Right atrium auricular region (tissue), 2 donors: ENCODE results near the gene COL9A3. TPM values are rescaled to one million over a fixed set of nuclear protein-coding genes. Genes with fewer than 3 reads are reported as not detected.

ENCODE experiments used
- DNase-seq: peaks from one replicate; pipeline ENCODE4 v3.0.0-alpha.2; 2019; ENCODE audit warnings: low spot score
- H3K27ac ChIP-seq, 2 donors: fragments of 200-600 bp; sonication (generic); 1 replicate in 1 of 2; 2 replicates in 1 of 2; pipeline ENCODE4 v1.5.1; 2016 to 2019
- H3K27me3 ChIP-seq, 2 donors: fragments of 200-600 bp; sonication (generic); one replicate each; pipeline versions ENCODE4 v1.5.1 to v1.6.0; 2017 to 2019
- H3K36me3 ChIP-seq: fragments of 200-600 bp; sonication (generic); one replicate; pipeline ENCODE4 v1.5.1; 2016
- H3K4me1 ChIP-seq, 2 donors: fragments of 200-600 bp; sonication (generic); one replicate each; pipeline versions ENCODE4 v1.5.1 to v1.6.0; 2017 to 2019
- H3K4me3 ChIP-seq, 2 donors: fragments of 200-600 bp; sonication (generic); 1 replicate in 1 of 2; 2 replicates in 1 of 2; pipeline ENCODE4 v1.5.1; 2017 to 2019; ENCODE audit warnings: mild to moderate bottlenecking in 1 of 2, moderate library complexity in 1 of 2
- H3K9me3 ChIP-seq, 2 donors: fragments of 200-600 bp; sonication (generic); one replicate each; pipeline ENCODE4 v1.5.1; 2019
- total RNA-seq, 2 donors: library from RNA; depleted of rRNA; stranded (reverse); fragments of >200 nt; gene quantifications; one replicate each; pipeline ENCODE4 v1.1.0, GENCODE V29; 2016
- TF ChIP-seq, protein P1 (sequence below), 2 donors: fragments of 200-600 bp; sonication (generic); IDR thresholded peaks; one replicate each; pipeline ENCODE4 v1.5.1; 2019; ENCODE audit warnings: antibody characterized with exemption in 2 of 2

The COL9A3 gene
- total RNA-seq, 2 donors from 2014 or later: 4.2 to 5.7 TPM

DNA sequence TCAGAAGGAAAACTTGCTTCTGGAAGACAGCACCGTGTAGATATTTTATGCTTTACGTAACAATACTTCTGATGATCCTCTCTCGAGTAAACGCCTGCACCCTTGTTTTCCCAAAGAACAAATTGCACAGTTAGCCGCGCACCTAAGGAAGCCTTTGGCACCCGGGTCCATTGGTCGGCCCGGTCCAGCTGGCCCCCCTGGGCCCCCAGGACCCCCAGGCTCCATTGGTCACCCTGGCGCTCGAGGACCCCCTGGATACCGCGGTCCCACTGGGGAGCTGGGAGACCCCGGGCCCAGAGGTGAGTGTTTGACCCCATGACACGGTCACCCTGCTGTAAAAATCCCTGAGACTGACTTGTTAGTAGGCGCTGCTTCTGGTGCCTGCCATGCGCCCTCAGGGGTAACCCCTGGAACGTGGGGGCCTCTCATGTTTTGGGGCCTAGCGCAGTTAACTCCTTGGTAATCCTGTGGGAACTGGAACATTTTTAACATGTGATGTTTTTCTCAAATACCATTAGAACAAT lies 20.2 kb downstream of the COL9A3 start:
- H3K4me3 ChIP-seq: no peak overlapping the region
- no peaks in the 10 kb centered on the region for H3K9me3 ChIP-seq
- H3K4me1 ChIP-seq: peaks cover 0 to 4% of the 10 kb centered on the region in 2 donors
- TF ChIP-seq, protein P1, sequence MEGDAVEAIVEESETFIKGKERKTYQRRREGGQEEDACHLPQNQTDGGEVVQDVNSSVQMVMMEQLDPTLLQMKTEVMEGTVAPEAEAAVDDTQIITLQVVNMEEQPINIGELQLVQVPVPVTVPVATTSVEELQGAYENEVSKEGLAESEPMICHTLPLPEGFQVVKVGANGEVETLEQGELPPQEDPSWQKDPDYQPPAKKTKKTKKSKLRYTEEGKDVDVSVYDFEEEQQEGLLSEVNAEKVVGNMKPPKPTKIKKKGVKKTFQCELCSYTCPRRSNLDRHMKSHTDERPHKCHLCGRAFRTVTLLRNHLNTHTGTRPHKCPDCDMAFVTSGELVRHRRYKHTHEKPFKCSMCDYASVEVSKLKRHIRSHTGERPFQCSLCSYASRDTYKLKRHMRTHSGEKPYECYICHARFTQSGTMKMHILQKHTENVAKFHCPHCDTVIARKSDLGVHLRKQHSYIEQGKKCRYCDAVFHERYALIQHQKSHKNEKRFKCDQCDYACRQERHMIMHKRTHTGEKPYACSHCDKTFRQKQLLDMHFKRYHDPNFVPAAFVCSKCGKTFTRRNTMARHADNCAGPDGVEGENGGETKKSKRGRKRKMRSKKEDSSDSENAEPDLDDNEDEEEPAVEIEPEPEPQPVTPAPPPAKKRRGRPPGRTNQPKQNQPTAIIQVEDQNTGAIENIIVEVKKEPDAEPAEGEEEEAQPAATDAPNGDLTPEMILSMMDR (IDR thresholded peaks at IDR 0.05): no peak
- H3K36me3 ChIP-seq: no peaks in the 10 kb centered on the region
- H3K27me3 ChIP-seq: no peaks in the 10 kb centered on the region
- DNase-seq: no peak
- H3K27ac ChIP-seq: no peak overlapping the region

DNA sequence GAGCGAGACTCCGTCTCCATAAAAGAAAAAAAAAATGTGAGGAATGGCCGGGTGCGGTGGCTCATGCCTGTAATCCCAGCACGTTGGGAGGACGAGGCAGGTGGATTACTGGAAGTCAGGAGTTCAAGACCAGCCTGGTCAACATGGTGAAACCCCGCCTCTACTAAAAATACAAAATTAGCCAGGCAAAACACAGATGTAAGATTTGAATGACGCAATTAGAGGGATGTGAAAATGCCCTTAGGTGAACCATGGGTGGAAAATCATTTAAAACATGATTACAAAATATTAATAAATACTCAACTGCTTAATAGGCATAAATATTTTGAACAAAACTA lies 20.9 kb downstream of the COL9A3 start:
- H3K27me3 ChIP-seq: no peaks in the 10 kb centered on the region
- TF ChIP-seq, protein P1 (IDR thresholded peaks at IDR 0.05): no peak
- no peak overlapping the region for H3K4me3 ChIP-seq
- no peaks in the 10 kb centered on the region for H3K4me1 ChIP-seq
- H3K27ac ChIP-seq: no peak overlapping the region
- DNase-seq: no peak
- H3K36me3 ChIP-seq: no peaks in the 10 kb centered on the region
- no peaks in the 10 kb centered on the region for H3K9me3 ChIP-seq

DNA sequence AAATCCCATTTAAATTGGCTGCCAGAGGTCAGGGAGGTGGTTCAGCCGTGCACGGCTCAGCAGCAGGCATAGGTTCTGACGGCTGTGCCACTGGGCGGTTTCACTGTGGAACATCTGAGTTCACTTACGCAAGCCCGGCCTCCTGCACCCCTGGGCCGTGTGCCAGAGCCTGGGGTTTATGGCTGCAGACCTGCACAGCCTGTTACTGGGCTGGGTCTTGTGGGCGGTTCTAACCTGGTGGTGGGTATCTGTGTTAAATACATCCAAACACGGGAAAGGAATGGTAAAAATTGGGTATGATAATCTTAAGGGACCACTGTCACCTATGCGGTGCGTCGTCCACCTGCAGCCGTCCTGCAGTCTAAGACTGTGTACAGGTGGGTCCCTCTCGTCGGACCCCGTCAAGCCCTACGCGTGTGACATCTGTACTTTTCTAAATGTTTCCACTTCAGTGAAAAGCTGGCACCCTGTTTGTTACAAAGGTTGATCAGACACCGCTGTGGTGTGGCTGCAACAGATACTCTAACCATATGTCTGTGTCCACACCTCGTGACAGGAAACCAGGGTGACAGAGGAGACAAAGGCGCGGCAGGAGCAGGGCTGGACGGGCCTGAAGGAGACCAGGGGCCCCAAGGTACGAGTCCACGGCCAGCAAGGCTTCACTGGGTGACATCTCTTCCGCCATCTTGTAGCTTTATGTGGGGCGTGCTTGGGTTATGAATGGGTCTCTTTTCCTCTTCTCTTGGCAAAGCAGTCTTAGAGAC lies 21.5 kb downstream of the COL9A3 start:
- no peak for DNase-seq
- no peaks in the 10 kb centered on the region for H3K36me3 ChIP-seq
- no peaks in the 10 kb centered on the region for H3K4me1 ChIP-seq
- no peak overlapping the region for H3K27ac ChIP-seq
- TF ChIP-seq, protein P1 (IDR thresholded peaks at IDR 0.05): no peak
- no peak overlapping the region for H3K4me3 ChIP-seq
- H3K27me3 ChIP-seq: no peaks in the 10 kb centered on the region
- no peaks in the 10 kb centered on the region for H3K9me3 ChIP-seq

DNA sequence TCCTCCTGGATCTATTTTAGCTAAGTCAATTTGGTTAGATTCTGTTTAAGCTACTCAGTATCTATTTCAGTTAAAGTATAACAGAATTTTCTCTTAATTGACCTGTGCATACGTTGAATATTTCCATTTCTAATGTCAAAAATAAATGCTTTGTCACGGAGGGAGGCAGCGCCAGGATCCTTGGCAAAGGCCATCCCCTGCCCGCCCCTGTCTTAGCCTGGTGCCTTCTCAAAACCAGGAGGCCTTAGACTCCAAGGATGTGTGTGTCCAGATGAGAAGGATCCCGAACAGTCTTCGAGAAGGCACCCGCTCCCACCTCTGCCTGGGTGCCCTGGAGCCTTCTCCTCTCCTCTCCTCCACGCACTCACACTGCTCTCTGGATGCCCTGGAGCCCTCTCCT lies 22.4 kb downstream of the COL9A3 start:
- Histone ChIP-seq H3K4me3 (no peak overlapping the region), H3K36me3 (no peaks in the 10 kb centered on the region), H3K9me3 (no peaks in the 10 kb centered on the region), H3K27me3 (no peaks in the 10 kb centered on the region), H3K27ac (no peak overlapping the region), H3K4me1 (no peaks in the 10 kb centered on the region)
- no peak for DNase-seq
- TF ChIP-seq, protein P1 (IDR thresholded peaks at IDR 0.05): no peak

DNA sequence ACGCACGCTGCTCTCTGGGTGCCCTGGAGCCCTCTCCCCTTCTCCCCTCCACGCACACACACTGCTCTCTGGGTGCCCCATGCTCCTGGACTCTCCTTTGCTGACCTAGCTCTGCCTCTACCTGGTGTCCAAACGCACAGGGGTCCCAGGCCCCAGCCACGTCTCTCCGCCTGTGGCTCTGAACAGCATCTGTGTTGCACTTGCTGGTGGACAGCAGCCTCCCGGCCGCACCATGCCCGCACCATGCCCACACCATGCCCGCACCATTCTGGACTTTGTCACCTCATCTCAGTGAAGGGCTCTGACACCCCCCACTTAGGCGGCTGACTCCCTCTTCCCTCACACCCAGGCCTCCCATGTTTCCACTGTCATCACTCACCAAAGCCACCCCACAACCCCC lies 23.0 kb downstream of the COL9A3 start:
- no peaks in the 10 kb centered on the region for H3K9me3 ChIP-seq
- TF ChIP-seq, protein P1 (IDR thresholded peaks at IDR 0.05): no peak
- H3K4me1 ChIP-seq: no peaks in the 10 kb centered on the region
- H3K4me3 ChIP-seq: no peak overlapping the region
- no peak for DNase-seq
- no peaks in the 10 kb centered on the region for H3K27me3 ChIP-seq
- H3K27ac ChIP-seq: no peak overlapping the region
- no peaks in the 10 kb centered on the region for H3K36me3 ChIP-seq
